GM18520 (cell line): Measurements from ENCODE around the gene TRPM2.

Source experiments
- ATAC-seq: cut with Tn5 transposase; IDR thresholded peaks from one replicate; pipeline ENCODE4 v1.9.1; 2021; ENCODE audit not compliant: unreplicated experiment

The TRPM2 gene

DNA sequence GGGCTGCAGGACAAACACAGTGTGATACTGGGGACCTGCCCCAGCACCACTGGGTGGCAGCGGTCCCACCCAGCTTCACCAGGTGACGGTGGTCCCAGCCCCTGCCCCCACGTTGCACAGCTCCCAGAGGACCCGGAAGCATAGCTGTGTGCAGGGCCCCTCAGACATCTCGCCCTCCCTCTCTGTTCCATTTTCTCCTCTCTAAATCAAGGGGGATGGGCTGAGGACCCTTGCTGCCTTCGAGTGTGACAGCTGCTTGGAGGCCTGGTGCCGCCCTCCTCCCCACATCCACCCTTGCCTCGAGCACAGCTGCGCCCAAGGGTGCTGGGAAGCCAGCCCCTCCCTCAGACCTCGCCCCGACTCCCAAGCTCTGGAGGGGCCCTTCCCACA lies 85.8 kb downstream of the TRPM2 start:
- no peak for ATAC-seq

DNA sequence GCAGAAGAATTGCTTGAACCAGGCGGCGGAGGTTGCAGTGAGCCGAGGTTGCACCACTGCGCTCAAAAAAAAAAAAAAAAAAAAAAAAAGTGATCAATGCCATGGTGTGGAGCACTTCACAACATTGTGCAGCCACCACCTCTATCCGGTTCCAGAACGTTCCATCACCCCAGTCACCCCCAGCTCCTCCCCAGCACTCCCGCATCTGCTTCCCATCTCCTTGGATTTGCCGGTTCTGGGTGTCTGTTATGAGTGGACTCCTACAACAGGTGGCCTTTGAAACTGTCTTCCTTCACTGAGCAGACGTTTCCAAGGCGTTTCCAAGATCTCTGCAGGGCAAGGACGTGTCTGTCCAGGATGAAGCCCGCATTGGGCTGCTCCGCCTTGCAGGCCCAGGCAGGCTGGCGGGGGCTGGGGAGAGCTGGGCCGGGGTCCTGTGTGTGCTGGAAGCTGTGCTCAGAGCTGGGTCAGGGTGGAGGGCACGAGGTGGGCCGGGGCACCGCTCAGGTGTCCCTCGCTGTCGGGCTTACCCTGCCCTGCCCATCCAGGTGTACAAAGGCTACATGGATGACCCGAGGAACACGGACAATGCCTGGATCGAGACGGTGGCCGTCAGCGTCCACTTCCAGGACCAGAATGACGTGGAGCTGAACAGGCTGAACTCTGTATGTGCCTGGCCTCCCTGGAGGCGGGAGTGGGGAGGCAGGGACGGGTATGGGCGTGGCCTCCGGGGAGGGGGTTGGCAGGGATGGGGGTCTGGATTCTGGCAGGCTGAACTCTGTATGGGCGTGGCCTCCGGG lies 87.0 kb downstream of the TRPM2 start:
- no peak for ATAC-seq

DNA sequence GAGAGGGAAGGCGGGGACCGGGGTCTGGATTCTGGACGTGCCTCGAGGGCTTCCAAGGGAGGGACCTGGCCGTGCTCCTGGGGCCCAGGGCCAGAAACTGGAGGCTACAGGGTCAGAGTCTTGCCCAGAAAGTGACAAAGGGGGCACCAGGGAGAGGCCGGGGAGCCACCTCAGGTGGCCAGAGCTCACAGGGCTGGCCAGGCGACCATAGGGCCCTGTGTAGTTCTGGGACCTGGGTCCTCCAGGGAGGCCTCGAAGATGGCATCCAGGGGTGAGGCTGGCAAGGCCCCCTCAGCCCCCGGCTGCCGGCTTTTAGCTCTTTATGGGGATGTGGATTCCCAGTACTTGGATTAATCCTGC lies 87.6 kb downstream of the TRPM2 start:
- no peak for ATAC-seq

DNA sequence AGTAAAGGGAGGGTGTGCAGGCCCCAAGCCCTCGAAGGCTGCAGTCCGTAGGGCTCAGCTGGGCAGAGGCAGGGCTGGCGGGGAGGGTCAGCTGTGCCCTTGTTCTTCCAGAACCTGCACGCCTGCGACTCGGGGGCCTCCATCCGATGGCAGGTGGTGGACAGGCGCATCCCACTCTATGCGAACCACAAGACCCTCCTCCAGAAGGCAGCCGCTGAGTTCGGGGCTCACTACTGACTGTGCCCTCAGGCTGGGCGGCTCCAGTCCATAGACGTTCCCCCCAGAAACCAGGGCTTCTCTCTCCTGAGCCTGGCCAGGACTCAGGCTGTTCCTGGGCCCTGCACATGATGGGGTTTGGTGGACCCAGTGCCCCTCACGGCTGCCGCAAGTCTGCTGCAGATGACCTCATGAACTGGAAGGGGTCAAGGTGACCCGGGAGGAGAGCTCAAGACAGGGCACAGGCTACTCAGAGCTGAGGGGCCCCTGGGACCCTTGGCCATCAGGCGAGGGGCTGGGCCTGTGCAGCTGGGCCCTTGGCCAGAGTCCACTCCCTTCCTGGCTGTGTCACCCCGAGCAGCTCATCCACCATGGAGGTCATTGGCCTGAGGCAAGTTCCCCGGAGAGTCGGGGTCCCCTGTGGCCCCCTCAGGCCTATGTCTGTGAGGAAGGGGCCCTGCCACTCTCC lies 88.3 kb downstream of the TRPM2 start:
- no peak for ATAC-seq

DNA sequence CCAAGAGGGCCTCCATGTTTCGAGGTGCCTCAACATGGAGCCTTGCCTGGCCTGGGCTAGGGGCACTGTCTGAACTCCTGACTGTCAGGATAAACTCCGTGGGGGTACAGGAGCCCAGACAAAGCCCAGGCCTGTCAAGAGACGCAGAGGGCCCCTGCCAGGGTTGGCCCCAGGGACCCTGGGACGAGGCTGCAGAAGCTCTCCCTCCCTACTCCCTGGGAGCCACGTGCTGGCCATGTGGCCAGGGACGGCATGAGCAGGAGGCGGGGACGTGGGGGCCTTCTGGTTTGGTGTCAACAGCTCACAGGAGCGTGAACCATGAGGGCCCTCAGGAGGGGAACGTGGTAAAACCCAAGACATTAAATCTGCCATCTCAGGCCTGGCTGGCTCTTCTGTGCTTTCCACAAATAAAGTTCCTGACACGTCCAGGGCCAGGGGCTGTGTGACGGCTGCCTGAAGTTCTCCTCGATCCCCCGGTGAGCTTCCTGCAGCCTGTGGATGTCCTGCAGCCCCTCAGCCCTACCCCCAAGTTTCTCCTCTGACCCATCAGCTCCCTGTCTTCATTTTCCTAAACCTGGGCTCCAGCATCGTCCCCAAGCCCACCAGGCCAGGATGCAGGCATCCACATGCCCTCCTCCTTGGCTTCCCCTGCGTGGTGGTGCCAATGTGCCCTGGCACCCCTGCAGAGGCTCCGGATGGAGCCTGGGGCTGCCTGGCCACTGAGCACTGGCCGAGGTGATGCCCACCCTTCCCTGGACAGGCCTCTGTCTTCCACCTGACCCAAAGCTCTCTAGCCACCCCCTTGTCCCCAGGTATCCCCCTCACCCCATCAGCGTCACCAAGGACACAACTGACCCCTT lies 89.1 kb downstream of the TRPM2 start:
- no peak for ATAC-seq

DNA sequence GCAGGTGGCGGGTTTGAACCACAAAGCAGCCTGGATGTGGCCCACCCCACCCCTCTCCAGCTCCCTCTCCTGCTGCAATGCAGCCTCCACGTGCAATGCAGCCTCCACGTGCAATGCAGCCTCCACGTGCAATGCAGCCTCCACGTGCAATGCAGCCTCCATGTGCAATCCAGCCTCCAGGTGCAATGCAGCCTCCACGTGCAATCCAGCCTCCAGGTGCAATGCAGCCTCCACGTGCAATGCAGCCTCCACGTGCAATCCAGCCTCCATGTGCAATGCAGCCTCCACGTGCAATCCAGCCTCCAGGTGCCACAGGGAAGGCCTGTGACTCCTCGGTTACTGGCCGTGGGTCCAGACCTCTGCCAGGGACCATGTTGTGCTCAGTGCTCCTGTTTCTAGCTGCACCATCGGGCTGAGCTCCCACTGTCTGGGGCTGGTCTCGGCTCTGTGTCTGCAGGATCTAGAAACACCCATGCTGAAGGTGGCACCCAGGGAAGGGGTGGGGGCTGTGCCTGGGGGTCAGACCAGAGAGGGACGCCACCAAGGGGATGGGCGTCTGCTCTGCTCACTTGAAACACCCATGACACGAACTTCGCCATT lies 90.0 kb downstream of the TRPM2 start:
- no peak for ATAC-seq

DNA sequence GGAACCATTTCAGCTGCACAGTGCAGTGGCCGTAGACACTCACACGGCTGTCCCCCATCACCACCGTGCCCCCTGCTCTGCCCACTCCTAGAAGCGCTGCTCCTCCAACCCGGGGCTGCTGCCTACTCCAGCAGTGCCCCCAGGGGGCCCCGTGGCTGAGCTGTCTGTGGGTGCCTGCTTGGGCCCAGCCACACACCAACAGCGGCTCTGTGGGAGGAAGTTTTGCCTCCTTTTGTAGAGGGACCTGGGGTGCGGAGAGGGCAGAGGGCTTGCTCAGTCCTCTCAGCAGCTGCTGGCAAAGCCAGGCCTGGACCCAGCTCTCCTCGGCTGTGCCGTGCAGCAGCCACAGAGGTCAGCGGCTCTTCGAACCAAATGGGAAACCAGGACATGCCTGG lies 90.5 kb downstream of the TRPM2 start:
- ATAC-seq: no peak

DNA sequence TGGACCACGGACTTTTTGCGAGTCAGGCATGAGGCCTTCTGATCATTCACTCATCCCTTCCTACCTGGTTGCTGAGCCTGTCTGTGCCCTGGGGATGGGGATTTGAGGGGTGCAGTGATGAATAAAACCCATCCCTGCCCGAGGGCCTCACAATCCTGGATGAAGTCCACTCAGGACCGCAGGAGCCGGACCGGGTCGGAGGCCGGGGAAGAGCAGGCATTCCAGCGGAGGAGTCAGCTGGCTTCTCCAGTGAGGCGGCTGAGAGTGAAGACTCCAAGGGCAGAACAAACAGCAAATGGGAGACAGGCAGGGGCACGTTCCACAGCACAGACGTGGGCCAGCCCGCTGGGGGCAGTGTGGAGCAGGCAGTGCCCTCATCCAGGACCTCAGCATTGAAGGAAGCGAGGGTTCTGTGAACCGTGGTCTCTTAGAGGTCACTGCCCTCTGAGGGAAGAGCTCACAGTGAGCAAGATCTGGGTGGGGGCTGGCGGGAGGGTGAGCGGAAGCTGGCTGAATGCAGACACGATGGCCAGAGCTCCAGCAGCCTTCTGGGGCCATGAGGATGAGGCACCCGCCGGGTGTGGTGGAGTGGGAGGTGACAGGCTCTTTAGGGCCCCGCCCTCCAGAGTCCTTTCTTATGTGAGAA lies 91.0 kb downstream of the TRPM2 start:
- no peak for ATAC-seq

DNA sequence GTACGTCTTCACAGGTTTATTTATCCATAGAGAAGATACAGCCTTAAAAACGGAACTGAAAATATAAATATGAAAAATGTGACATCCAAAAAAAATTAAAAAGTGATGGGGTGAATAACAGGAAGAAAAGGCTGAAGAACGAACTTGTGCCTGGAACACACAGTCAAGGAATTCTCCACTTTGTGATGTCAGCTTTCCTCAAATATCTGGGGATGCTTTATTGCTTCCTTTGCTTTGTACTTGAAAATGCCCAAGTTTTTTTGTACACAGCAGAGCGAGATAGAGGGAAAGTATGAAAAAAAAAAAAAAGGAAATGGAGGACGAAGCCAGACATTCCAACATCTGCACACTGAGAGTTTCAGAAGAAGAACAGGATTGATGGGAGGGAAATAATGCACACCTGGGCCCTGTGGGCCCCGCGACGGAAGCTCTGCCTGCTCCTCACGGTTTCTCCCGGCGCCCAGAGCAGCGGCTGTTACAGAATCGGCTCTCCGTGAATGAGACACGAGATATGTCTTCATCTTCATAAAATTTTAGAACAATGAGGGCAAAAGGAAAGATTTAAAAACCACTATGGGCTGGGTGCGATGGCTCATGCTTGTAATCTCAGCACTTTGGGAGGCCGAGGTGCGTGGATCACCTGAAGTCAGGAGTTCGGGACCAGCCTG lies 91.9 kb downstream of the TRPM2 start:
- ATAC-seq: no peak

DNA sequence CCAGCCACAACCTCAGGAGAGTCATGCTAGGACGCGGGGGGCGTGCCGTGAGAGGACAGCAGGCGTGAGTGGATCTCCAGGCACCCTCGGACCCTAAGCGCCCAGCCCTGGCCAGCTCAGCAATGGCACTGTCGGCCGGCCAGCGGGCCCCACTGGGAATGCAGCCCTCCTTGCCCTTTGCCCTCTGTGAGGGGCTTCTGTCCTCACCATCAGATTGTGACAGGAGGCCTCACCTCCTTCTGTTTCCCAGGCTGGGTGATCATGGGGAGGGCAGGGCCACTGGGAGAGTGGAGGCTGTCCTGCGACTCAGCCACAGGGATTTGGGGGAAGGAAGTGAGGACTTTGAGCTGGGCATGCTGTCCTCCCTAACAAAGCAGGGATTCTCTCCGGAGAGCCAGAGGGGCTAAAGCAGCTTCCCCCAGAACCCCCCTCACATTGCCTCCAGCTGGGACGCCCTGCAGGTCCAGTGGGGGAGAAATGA lies 95.3 kb downstream of the TRPM2 start:
- no peak for ATAC-seq

DNA sequence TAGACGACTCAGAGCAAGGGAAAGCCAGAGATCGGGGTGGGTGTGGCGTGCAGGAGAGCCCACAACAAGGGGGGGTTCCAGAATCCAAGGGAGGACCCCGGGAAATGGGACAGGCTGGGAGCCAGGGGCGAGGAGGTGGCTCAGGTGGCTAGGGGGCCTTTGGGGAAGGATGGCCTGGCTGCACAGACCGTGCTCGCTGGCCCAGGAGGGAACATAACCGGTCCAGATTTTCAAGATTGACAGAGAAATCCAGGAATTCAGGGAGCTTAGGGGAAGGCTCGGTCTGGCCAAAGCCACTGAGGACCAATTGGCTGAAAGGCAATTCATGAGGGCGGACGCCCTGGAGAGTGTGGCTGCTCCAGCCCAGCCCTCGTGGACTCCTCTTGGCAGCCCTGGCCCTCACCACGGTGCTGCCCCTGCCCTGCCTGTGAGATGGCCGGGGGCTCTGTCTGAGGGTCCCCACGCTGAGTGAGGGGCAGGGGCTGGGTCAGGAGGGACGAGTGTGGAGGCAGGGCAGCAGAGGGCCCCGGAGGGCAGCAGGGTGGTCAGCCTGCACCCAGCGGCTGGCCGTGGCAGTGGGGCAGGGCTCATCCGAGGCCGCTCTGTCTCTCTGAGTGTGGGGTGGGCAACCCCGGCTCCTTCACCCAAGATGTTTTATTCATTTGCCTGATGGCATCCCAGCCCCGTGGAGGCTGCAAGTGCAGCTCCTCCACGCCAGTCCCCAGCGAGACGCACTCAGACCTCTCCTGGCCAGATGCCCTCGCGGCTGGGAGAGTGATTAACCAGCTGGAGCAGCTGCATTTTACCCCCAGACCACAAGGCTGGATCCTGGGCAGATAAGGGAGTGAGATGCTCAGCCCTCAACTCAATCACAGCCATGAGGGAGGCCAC lies 96.3 kb downstream of the TRPM2 start:
- no peak for ATAC-seq

DNA sequence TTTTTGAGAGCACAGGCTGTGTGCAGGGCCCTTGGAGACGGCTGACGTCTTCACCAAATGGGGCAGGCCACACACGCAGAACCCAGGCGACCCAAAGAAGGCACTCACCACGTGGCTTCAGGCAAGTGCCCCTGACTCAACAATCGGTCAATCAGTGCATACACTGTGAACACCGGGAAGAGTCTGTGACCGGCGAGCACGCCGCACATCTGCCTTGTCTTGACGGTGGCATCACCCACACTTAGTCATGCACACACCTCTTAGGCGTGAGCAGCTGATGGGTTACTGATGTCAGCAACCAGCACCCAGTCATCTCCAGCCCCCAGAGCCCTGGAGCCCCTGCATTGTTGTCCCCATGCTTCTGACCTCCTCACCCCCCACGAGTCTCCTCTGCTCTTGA lies 97.0 kb downstream of the TRPM2 start:
- ATAC-seq: no peak

DNA sequence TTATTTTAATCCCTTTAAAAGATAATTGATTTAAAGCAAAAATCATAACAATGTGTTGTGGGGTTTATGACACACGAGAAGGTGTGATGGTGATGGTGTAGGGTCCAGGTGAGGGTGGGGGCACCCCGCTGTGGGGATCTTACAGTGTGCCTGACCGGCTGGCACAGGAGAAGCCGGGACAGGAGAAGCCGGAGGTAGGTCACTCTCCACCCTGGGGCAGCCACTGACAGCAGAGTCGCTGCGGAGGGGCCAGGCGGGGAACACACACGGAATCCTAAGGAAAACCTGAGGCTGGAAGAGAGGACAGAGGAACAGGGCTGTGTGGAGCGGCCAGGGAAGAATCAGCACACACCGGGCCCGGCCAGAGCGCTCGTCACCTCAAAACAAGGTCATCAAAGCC lies 97.6 kb downstream of the TRPM2 start:
- ATAC-seq: no peak

DNA sequence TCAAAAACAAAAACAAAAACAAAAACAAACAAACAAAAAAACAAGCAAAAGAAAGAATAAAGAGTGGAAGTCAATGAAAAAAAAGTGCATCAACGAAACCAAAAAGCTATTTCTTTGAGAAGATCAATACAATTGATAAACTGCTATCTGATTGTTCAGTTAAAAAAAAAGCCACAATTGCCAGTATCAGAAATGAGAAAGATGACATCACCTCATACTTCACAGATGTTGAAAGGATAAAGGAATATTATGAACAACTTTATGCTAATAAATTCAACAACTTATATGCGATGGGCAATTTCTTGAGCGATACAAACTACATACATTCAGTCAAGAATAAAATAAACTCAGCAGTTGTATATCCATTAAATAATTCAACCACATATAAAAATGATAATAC lies 99.7 kb downstream of the TRPM2 start:
- no peak for ATAC-seq

DNA sequence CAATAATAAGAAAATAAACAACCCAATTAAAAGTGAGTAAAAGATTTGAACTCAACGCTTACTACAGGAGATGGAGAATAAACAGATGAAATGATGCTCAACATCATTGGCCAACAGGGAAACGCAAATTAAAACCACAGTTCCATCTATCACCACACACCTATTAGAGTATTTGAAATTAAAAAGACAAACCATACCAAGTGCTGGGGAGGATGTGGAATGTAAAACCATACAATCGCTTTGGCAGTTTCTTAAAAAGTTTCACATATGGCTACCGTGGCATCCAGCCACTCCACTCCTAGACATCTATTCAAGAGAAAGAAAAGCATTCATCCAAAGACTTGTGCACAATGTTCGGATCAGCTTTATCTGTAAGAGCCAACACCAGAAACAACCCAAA lies 100.6 kb downstream of the TRPM2 start:
- no peak for ATAC-seq

DNA sequence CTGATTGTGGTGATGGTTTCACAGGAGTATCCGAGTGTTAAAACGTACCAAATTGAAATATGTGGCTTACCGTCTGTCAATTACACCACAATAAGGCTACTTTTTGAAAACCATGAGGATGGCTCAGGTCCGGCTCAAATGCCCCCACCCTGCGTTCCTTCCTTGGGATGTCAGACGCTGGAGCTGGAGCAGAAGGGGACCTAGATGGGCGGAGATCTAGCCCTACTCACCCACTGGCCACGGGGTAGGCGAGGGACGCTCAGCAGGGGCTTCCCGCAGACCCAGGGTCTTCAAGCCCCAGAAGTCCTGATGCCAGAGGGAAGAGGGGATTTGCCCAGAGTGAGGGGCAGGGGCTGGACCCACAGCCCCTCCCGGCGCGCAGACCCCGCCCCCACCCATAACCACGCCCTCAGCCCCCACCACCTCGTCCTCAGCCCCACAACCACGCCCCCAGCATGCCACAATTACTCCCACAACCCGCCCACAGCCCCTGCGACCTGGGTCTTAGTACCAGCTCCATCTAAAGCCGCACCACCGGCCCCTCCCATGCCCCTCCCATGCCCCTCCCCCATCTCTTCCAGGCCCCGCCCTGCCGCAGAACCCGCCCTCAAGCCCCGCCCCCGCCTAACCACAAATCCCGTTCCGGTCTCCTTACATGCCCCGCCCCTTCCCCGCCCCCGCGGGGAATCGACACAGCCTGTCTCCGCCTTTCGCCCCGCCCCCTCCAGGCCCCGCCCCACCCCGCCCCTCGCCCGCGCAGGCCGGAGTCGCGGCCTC lies 101.5 kb downstream of the TRPM2 start, which contains the start of gene LRRC3:
Gene LRRC3 (plus strand): TSS at position 764 of the 777 bp plus-strand sequence. CDS start 1,135 bp downstream, outside the sequence.
- ATAC-seq: no peak

DNA sequence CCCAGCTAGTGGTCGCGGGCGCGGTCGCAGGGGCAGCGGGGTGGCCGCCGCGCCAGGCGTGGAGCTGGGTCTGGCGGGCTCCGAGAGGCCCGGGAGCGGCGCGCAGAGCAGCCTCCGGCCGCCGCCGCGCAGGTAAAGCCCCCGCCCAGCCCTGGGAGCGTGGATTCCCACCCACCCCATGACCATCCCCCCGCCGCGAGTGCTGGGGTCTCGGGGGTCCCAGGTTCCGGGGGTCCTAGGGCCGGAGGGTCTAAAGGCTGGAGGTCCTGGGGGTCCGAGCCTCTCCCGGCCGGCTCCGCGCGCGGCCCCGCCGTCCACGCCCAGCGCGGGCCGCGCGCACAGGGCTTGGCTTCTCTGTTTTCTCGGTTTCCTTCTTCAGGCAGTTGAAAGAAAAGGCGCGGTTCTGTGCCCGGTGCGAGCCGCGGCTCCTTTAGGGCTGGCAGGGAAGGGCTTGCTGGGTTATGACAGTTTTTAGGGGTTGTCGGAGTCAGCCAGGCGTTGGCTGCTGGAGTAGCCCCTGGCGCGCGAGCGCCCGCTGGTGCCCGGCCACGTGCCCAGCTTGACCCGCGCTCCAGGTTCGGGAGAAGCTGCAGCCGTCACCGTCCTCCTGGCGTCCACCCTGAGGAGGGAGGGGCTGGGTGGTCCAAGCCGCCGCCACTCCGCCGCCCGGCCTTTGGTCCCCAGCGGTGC lies 102.2 kb downstream of the TRPM2 start:
- ATAC-seq: no peak
